CD4-positive, alpha-beta T cell (primary cell): ENCODE data around the gene ZMYM2. TPM values are rescaled to one million over a fixed set of nuclear protein-coding genes. Genes with fewer than 3 reads are reported as not detected.

ENCODE experiments used
- ATAC-seq: fragments of 200-7000 bp; cut with Tn5 transposase; one replicate; pipeline ENCODE4 v1.10.0; 2022; ENCODE audit warnings: mild to moderate bottlenecking; ENCODE audit not compliant: poor library complexity
- CTCF ChIA-PET: fragments of 350-600 bp; sonication (Branson Sonifier 250); formaldehyde crosslinking; loops from one replicate; lab custom pipeline; 2021; ENCODE audit warnings: antibody characterized with exemption, inconsistent platforms; lab: Charles Lee
- POLR2A ChIA-PET: fragments of 350-600 bp; sonication (Branson Sonifier 250); formaldehyde crosslinking; loops from one replicate; lab custom pipeline; 2021; ENCODE audit warnings: antibody characterized with exemption, inconsistent platforms; lab: Charles Lee
- DNase-seq, 14 experiments: peaks; one replicate each; pipeline ENCODE4 v3.0.0-alpha.2; 2013 to 2020; ENCODE audit warnings: mixed read lengths in 2 of 14
- H3K27ac ChIP-seq, 2 donors: one replicate each; pipeline versions ENCODE4 v1.5.1 to v1.7.0; 2013; ENCODE audit warnings: low read length in 2 of 2, low read depth in 1 of 2, mild to moderate bottlenecking in 1 of 2
- H3K27me3 ChIP-seq, 2 experiments: 1 replicate in 1 of 2; 2 replicates in 1 of 2; pipeline versions ENCODE4 v1.6.1 to v1.7.0; 2013; ENCODE audit warnings: low read length in 2 of 2, control low read depth in 1 of 2, mild to moderate bottlenecking in 1 of 2, moderate library complexity in 1 of 2; ENCODE audit not compliant: insufficient read depth in 2 of 2, control insufficient read depth in 1 of 2
- H3K36me3 ChIP-seq: one replicate; pipeline ENCODE4 v1.6.1; 2013; ENCODE audit warnings: low read length, control low read depth; ENCODE audit not compliant: insufficient read depth
- H3K4me1 ChIP-seq: one replicate; pipeline ENCODE4 v1.6.1; 2013; ENCODE audit warnings: low read length, control low read depth; ENCODE audit not compliant: insufficient read depth
- H3K4me3 ChIP-seq: one replicate; pipeline ENCODE4 v1.5.1; 2013; ENCODE audit warnings: mild to moderate bottlenecking, low read length, moderate library complexity
- H3K9me3 ChIP-seq, 2 experiments: 1 replicate in 1 of 2; 2 replicates in 1 of 2; pipeline versions ENCODE4 v1.6.1 to v1.7.0; 2013; ENCODE audit warnings: low read length in 2 of 2, mild to moderate bottlenecking in 2 of 2, control low read depth in 1 of 2, moderate library complexity in 1 of 2; ENCODE audit not compliant: control insufficient read depth in 1 of 2, insufficient read depth in 1 of 2
- H3K27ac Mint-ChIP-seq: one replicate; pipeline ENCODE4 v1.8.0; 2020; ENCODE audit warnings: mixed read lengths
- H3K27me3 Mint-ChIP-seq: one replicate; pipeline ENCODE4 v1.8.0; 2021; ENCODE audit warnings: mixed read lengths
- H3K36me3 Mint-ChIP-seq: one replicate; pipeline ENCODE4 v1.8.0; 2021; ENCODE audit warnings: low read depth, mixed read lengths
- H3K4me1 Mint-ChIP-seq: one replicate; pipeline ENCODE4 v1.8.0; 2021; ENCODE audit warnings: low read depth, mixed read lengths
- H3K4me3 Mint-ChIP-seq: one replicate; pipeline ENCODE4 v1.8.0; 2020; ENCODE audit warnings: mild to moderate bottlenecking, mixed read lengths
- H3K9me3 Mint-ChIP-seq: one replicate; pipeline ENCODE4 v1.8.0; 2020; ENCODE audit warnings: mixed read lengths
- intact Hi-C, 2 experiments: fragments of 100-400 bp; cut with DNase I in 1 of 2; cut with micrococcal nuclease in 1 of 2; formaldehyde crosslinking; loops; one replicate each; pipeline versions ENCODE4 v1.15.1 to v1.9.0; 2023 to 2025; cut with DNase I, micrococcal nuclease
- total RNA-seq, 174 experiments: library from RNA in 2 of 174; stranded (reverse) in 2 of 174; gene quantifications; one replicate each; pipeline ENCODE4 v1.2.3 and lab custom pipeline; 2021 to 2026
- TF ChIP-seq, protein P1 (sequence below): fragments of 200-600 bp; IDR thresholded peaks from one replicate; pipeline ENCODE4 v1.8.0; 2022; ENCODE audit warnings: antibody characterized with exemption, mild to moderate bottlenecking

The ZMYM2 gene
- total RNA-seq, 2 experiments from 2014 or later: 106 to 110 TPM

DNA sequence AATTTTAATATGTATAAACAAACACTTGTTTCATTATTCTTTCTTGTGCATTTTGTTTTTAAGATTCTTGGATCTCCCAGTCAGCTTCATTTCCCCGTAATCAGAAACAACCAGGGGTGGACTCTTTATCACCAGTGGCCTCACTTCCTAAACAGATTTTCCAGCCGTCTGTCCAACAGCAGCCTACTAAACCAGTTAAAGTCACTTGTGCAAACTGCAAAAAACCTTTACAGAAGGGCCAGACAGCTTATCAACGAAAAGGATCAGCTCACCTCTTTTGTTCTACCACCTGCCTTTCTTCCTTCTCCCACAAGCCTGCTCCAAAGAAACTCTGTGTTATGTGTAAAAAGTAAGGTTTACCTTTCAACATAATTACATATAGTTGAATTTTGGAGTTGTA is 44.3 kb downstream of the ZMYM2 start:
- Mint-ChIP-seq H3K4me3 (no peak overlapping the region), H3K27me3 (no peaks in the 10 kb centered on the region), H3K4me1 (peaks cover 50% of the 10 kb centered on the region), H3K27ac (peak overlapping the region; percentile 56), H3K36me3 (peaks cover 90% of the 10 kb centered on the region), H3K9me3 (no peaks in the 10 kb centered on the region)
- no peaks in the 10 kb centered on the region for H3K9me3 ChIP-seq
- intact Hi-C loops: no loop called here
- no peaks in the 10 kb centered on the region for H3K27me3 ChIP-seq
- no peak for DNase-seq
- peaks cover 60% of the 10 kb centered on the region for H3K36me3 ChIP-seq
- TF ChIP-seq, protein P1, sequence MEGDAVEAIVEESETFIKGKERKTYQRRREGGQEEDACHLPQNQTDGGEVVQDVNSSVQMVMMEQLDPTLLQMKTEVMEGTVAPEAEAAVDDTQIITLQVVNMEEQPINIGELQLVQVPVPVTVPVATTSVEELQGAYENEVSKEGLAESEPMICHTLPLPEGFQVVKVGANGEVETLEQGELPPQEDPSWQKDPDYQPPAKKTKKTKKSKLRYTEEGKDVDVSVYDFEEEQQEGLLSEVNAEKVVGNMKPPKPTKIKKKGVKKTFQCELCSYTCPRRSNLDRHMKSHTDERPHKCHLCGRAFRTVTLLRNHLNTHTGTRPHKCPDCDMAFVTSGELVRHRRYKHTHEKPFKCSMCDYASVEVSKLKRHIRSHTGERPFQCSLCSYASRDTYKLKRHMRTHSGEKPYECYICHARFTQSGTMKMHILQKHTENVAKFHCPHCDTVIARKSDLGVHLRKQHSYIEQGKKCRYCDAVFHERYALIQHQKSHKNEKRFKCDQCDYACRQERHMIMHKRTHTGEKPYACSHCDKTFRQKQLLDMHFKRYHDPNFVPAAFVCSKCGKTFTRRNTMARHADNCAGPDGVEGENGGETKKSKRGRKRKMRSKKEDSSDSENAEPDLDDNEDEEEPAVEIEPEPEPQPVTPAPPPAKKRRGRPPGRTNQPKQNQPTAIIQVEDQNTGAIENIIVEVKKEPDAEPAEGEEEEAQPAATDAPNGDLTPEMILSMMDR: no peak
- ChIA-PET POLR2A (interaction anchor here (0.7 kb wide), 1 partner anchor 157 kb away, joined by 3 read pairs; no protein-coding TSS in a partner anchor), CTCF (no interaction called here)
- H3K4me3 ChIP-seq: no peak overlapping the region
- H3K4me1 ChIP-seq: peaks cover 4% of the 10 kb centered on the region
- H3K27ac ChIP-seq: no peak overlapping the region
- no peak for ATAC-seq

DNA sequence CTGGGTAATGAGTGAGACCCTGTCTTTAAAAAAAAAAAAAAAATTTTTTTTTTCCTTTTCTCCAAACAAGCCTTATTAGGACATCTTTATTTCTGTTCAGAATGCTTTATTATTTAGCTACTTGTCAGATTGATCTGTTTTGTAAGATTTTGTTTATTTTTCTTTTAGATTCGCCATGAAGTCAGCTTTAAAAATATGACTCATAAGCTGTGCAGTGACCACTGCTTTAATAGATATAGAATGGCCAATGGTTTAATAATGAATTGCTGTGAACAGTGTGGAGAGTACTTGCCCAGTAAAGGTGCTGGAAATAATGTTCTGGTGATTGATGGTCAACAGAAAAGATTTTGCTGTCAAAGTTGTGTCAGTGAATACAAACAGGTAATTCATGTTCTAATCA is 47.7 kb downstream of the ZMYM2 start:
- ChIA-PET CTCF (no interaction called here), POLR2A (interaction anchor here (0.6 to 1.0 kb wide), 2 partner anchors 10 to 472 kb away, joined by 3 to 5 read pairs; no protein-coding TSS in a partner anchor)
- no peak overlapping the region for H3K27ac ChIP-seq
- TF ChIP-seq, protein P1: no peak
- DNase-seq (no peak), ATAC-seq (no peak)
- no peaks in the 10 kb centered on the region for H3K27me3 ChIP-seq
- H3K36me3 ChIP-seq: peaks cover 66% of the 10 kb centered on the region
- no peaks in the 10 kb centered on the region for H3K4me1 ChIP-seq
- Mint-ChIP-seq H3K4me3 (no peak overlapping the region), H3K4me1 (peaks cover 17% of the 10 kb centered on the region), H3K9me3 (no peaks in the 10 kb centered on the region), H3K27ac (no peak overlapping the region), H3K27me3 (no peaks in the 10 kb centered on the region), H3K36me3 (peaks cover 91% of the 10 kb centered on the region)
- intact Hi-C loops: no loop called here
- H3K4me3 ChIP-seq: no peak overlapping the region
- H3K9me3 ChIP-seq: no peaks in the 10 kb centered on the region

DNA sequence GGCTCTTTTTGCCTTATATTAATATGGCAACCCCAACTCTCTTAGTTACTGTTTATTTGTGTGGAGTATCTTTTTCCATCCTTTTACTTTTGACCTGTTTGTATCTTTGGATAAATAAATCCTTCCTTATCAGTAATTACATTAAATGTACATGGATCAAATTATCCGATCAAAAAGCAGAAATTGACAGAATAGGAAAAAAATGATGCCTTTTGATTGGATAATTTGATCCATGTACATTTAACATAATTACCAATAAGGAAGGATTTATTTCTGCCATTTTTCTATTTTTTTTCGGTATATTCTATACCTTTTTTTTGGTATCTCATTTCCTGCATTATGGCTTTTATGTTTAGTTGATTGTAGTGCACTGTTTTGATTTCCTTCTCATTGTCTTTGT is 57.2 kb downstream of the ZMYM2 start:
- Mint-ChIP-seq H3K36me3 (peaks cover 99% of the 10 kb centered on the region), H3K4me3 (no peak overlapping the region), H3K27me3 (no peaks in the 10 kb centered on the region), H3K4me1 (peaks cover 41% of the 10 kb centered on the region), H3K9me3 (peaks cover 20% of the 10 kb centered on the region), H3K27ac (no peak overlapping the region)
- DNase-seq (no peak), ATAC-seq (no peak)
- Histone ChIP-seq H3K27ac (no peak overlapping the region), H3K9me3 (peaks cover 7 to 20% of the 10 kb centered on the region in 2 experiments), H3K27me3 (no peaks in the 10 kb centered on the region), H3K4me3 (no peak overlapping the region), H3K4me1 (no peaks in the 10 kb centered on the region), H3K36me3 (peaks cover 26% of the 10 kb centered on the region)
- ChIA-PET POLR2A (interaction anchor here (0.8 kb wide), 1 partner anchor 10 kb away, joined by 5 read pairs; no protein-coding TSS in a partner anchor), CTCF (no interaction called here)
- TF ChIP-seq, protein P1: no peak
- intact Hi-C loops: no loop called here
